NOMO-1 treated with DMSO at 0.1 percent for 48 hours (cell line): ENCODE results near the gene ZNF627.
"Not testable (repeated sequence)": the region's sequence is repeated elsewhere in the genome, so short reads cannot be mapped to it uniquely, and the experiment has no call there.

Experiments
- DNase-seq: peaks from one replicate; lab custom pipeline; 2025; ENCODE audit not compliant: unreplicated experiment; lab: John Stamatoyannopoulos, UW

The ZNF627 gene

DNA sequence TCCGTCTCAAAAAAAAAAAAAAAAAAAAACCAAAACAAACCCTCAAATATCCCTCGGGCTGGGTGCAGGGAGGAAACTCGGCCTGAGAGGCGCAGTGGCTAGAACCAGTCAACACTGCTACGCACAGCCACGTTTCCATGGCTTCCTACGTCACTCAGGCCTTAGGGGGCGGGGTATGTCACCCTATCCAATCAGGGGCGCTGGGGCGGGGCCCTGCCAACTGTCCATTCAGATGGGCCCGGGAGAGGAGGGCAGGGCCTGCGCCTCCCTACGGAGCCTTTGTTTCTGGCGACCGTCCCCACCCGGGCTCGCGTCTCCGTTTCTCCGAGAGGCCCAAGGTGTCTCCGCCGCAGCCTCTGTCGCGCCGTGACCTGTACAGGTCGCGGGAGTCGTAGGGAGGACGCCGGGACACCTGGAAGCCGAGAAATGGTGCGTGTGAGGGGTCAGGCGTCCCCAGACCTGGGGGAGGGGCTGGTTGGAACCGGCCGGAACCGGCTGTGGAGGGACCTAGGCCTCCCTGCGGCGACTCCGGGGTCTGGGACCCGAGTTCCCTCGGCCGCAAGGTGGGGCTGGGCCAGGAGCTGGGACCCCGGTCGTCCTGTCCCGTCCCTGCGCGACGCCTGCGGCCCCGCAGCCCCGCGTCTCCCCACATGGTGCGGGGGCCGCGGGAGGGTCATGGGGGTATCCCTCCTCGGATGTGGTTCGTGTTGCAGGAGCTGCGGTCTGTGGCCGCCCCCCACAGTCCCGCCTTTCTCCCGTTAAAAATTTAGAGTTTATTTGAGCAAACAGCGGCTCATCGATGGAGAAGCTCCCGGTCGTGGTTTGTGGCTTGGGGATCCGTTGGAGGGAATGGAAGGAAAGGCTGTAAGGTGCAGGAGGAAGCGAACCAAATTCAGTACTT is at the start of gene ZNF627:
Gene ZNF627, plus strand, starts transcription at position 282 of the 901 bp plus-strand sequence. Its CDS starts 145 bp downstream, at position 427.
- DNase-seq, result peak; percentile 99

DNA sequence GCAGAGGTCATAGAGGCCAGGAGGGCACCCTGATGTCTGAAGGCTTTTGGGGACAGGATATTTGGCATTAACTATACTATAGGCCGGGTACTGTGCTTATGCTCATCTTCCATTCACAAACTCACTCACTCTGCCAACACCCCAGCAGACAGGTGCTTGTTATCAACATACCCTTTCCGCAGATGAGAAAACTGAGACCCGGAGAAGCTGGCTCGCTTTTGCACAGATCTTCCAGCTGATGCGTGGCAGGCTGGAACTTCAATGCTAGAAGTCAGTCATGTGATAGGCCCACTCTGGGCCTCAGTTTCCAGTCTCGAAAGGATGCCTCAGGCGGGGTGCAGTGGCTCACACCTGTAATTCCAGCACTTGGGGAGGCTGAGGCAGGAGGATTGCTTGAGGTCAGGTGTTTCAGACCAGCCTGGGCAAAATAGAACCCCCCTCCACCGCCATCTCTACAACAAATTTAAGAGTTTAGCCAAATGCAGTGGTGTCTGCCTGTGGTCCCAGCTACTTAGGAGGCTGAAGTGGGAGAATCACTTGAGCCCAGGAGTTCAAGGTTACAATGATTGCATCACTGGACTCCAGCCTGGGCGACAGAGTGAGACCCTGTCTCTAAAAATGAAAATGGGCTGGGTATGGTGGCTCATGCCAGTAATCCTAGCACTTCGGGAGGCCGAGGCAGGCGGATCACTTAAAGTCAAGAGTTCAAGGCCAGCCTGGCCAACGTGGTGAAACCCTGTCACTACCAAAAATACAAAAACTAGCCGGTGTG is 49.2 kb upstream of the ZNF627 start:
- no peak for DNase-seq

DNA sequence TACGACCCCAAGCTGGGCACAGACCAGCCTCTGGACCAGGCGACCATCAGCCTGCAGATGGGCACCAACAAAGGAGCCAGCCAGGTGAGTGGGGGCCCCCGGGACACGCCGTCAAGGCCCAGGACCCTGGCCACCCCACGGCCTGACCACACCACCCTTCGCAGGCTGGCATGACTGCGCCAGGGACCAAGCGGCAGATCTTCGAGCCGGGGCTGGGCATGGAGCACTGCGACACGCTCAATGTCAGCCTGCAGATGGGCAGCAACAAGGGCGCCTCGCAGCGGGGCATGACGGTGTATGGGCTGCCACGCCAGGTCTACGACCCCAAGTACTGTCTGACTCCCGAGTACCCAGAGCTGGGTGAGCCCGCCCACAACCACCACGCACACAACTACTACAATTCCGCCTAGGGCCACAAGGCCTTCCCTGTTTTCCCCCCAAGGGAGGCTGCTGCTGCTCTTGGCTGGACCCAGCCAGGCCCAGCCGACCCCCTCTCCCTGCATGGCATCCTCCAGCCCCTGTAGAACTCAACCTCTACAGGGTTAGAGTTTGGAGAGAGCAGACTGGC is 47.8 kb upstream of the ZNF627 start:
- DNase-seq, result no peak

DNA sequence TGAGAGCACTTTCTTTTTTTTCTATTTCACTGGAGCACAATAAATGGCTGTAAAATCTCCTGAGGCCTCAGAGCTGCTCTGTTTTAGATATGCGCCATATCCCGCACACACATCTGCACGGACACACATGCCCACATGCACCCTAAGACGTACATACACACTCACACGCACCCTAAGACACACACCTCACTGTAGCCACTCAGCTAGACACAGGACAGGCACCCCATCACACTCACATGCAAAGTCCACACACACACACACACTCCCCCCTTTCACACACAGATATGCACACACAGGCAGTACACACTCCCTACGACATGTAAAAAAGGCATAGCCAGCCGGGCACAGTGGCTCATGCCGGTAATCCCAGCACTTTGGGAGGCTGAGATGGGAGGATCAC is 47.0 kb upstream of the ZNF627 start:
- no peak for DNase-seq

DNA sequence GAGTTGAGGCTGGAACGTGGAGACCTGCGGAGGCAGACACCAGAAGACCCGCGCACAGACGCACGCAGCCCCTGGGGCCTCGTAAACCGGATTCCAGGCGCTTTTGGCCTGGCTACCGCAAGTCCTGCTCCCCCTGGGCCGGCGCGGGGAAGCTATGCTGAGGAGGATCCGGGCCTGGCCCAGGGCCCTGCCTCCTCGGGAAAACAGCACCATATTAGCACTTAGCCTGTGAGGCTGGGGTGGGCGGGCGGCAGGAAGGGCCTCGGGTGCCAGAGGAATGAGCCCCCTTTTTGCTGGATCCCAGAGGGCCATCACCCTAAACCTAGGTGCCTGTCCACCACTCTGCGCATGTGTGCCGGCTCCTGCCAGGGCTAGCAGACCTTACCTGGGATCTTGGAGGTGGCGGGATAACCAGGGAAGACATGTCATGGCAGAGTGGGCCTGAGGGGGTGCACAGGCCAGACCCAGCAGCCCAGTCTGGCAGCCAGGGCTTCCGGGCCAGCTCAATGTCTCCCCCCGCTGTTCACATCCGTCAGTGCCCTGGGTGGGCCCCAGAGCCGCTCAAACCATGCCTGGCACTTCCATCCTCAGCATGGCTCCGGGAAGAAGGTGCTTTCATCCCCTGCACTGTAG is 45.6 kb upstream of the ZNF627 start:
- no peak for DNase-seq

DNA sequence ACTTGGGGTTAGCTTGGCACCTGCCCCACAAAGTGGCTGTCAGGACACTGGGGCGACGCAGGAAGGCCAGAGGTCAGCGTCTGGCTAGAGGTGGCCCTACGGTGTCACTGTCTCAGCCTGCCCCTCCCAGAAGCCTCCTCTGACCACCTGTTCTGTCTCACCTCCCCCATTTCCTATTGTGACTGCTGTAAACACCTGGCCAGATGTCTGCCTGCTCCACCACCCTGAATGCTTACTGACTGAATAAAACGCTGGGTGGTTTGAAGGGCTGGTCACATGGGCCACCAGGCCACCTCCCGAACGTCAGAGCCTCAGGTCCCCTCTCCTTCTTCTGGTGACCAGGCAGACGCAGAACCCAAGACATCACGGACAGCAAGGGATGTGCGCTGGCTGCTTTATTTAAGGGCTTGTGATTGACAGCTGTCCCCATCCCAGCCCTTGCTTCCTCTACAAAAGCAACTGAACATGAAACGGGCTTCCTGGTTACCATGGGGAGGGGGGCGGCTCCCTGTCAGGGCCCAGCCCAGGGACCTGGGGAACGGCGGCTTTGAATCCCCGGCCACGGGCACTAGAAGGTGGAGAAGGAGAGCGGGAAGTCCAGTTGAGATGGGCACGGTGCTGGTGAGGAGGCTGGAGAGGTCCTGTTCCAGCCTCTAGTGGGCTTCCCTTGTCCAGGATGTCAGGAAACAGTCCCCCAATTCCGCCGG is 44.5 kb upstream of the ZNF627 start:
- DNase-seq, result no peak

DNA sequence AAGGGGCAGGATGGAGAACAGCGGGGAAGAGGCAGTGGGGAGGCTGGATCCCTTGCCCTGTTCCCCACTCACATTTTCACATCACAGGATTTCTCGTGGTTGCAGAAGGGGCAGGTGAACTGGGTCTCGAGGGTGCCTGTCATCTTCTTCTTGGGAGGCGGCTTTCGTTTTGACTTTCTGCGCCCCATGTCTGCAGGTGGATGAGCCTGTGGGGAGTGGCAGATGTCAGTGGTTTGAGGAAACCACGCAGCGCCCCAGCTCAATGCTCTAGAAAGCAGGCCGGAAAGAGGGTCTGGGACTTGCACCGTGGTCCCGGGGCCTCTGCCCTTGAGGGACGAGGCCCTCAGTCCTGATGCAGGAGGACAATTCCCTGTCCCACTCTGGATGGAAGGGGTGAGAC is 43.1 kb upstream of the ZNF627 start:
- no peak for DNase-seq

DNA sequence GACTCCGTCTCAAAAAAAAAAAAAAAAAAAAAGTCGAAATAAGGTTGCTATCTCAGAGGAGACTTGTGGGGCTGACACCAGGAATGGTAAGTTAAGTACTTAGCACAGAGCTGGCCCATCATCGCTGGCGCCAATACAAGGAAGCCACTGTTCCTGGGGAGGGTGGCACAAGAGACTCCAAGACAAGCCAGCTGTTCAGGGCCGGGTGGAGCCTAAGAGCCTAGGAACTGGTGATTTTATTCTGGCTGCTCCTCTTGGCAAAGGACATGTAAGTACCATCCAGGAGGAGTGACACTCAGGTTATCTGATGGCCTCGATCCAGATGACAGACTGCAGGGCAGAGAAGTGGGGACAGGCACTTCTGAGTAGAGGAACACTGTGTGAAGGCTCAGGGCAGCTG is 42.0 kb upstream of the ZNF627 start:
- no peak for DNase-seq

DNA sequence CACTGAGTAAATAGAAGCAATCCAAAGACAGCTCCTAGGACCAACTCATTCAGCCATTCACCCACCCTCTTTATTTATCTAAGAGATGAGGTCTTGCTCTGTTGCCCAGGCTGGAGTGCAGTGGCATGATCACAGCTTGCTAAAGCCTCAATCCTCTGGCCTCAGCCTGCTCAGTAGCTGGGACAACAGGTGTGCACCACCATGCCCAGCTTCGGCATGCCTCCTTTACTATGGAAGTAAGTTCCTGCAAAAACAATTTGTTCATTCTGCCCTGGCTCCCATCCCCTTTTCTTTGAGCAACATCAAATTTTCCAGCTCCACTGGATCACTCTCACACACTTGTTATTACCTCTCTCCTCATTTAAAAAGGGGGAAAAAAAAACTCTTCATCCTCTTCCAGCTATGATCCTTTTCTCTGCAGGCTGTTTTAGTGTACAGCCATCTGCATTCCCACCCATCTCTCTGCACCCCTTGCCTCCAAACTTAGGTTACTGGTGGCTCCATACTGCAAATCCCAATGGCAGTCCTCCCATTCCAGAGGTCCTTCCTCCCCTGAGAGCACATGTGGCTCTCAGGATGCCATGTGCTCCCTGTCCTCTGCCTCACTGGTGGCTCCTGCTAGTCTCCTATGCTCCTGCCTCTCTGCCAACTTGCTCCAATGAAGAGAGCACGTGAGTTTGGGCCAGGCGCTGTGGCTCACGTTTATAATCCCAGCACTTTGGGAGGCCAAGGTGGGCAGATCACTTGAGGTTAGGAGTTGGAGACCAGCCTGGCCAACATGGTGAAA is 40.5 kb upstream of the ZNF627 start:
- DNase-seq, result no peak

DNA sequence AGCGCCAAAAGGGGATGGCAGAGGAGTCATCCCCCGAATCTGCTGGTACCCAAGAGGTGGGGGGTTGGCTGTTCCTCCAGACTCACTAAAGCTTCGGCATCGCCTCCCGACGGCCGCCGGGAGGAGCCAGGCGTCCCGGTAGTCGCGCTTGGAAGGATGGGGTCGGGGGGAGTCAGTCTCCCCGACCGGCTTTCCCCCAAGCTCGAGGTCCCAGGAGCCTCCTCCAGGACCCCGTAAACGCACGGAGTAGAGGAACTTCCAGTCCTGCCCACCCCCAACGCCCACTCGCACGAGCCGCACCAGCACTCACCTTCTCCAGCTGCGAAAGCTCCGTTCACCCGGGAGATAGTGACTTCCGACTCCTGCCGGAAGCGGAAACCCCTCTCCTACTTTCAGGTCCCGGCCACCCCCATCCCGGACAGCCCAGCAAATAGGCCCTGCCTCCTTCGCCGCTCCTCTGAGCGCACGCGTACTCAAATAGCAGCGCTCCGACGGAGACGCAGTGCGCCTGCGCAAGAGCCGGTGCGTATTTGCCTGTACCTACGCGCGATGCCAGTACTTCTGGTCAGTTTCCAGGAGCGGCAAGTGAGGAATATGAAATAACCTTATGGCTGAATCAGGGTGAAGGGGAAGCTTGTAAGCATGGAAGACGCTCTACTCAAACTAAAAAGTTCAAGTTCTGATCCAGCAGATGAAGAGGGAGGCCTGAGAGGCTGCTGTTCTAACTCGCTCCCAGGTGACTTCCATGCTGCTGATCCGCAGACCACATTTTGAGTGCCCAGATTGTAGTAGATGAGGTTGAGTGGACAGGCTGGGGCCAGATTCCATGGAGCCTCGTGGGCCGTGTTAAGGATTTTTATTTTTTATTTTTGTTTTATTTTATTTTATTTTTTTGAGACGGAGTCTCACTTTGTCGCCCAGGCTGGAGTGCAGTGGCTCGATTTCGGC is 38.1 kb upstream of the ZNF627 start, which contains the start of gene ELOF1:
Gene ELOF1, minus strand, starts transcription at position 350 of the 948 bp plus-strand sequence. CDS start 4,883 bp downstream, outside the sequence.
- peak; percentile 97 for DNase-seq

DNA sequence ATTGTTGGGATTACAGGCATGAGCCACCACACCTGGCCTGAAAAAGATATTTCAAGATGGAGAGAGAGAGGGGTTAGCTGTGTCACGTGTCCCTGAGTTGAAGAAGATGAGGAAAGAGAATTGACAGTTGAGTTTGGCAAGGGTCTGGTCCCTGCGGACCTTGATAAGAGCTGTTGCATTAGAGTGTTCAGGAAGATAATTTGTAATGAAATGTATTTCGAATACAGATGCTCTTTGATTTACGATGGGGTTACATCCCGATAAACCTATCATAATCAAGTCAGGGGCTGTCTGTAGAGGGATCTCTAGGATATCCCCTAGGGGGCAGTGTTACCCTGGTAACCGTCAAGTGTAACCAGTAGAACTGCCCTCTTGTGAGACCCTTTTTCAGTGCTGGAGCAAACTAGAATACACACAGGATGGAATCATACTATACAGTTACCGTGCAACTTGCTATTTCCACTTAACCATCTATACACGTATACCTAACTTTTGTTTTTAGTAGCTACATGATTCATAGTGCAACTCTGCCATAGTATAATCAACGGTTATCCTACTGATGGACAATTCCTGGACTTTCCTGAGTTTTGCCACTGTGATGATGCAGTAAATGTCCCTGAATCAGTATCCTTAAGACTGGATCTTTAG is 36.8 kb upstream of the ZNF627 start:
- DNase-seq, result peak; percentile 93

DNA sequence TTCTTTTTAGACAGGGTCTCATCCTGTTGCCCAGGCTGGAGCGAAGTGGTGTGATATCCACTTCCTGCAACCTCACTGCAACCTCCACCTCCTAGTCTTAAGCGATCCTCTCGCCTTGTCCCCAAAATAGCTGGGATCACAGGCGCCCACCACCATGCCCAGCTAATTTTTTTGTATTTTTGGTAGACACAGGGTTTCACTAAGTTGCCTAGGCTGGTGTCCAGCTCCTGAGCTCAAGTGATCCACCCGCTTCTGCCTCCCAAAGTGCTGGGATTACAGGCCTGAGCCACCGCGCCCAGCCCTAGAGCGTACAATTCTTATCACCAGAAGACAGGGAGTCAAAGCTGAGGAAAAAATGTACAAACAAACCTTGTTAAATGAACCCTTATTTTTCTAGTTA is 33.8 kb upstream of the ZNF627 start:
- DNase-seq, result no peak

DNA sequence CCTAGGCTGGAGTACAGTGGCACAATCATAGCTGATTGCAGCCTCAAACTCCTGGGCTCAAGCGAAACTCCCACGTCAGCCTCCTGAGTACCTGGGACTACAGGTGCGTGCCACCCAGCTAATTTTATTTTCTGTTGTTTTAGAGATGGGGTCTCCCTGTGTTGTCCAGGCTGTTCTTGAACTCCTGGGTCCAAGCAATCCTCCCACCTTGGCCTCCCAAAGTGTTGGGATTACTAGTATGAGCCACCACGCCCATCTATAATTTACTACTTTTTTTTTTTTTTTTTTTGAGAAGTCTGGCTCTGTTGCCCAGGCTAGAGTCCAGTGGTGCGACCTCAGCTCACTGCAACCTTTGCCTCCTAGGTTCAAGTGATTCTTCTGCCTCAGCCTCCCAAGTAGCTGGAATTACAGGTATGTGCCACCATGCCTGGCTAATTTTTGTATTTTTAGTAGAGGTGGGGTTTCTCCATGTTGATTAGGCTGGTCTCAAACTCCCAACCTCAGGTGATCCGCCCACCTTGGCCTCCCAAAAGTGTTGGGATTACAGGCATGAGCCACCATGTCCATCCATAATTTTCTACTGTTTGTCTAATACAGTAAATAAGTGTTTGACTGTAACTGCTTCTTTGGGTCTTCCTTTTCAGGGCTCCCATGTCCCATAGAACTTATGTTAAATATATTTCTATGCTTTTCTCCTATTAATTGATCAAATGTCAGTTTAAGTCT is 33.0 kb upstream of the ZNF627 start:
- not testable (repeated sequence) for DNase-seq

DNA sequence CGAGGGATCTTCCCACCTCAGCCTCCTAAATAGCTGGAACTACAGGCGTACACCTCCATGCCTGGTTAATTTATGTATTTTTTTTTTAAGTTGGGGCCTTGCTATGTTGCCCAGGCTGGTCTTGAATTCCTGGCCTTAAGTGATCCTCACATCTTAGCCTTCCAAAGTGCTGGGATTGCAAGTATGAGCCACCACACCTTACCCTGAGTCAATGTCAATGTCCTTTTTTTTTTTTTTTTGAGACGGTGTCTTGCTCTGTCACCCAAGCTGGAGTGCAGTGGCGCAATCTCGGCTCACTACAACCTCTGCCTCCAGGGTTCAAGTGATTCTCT is 31.7 kb upstream of the ZNF627 start:
- not testable (repeated sequence) for DNase-seq

DNA sequence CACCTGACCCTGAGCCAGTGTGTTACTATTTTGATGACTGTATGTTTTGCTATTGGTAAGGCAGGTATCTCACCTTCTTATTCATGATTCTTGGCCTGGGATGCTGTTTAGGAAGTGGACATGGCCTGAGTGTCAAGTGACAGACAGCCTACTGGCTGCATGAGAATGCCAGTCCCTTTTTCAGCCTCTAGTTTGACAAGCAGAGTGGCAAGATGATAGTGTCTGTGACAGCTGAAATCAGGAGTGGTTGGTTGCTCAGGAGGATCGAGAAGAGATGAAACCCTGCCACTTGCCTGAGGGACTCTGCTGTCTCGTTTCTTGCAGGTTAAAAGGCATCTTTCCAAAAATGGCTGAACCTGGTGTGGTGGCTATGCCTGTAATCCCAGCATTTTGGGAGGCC is 31.1 kb upstream of the ZNF627 start:
- DNase-seq, result no peak

DNA sequence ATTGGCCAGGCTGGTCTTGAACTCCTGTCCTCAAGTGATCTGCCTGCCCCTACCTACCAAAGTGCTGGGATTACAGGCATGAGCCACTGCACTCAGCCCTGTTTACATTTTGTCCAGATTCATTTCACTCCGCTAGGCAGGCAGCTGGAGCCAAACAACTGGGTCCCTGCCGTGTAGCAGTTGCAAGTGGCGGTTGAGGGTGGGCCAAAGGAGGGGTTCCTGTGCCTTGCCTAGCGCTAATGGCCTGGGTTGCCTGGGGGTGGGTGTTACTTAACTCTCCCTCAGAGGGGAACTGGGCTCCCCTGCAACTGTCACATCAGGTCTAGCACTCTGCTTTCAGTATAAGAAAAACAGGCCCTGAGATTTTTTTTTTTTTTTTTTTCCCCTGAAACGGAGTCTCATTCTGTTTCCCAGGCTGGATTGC is 27.2 kb upstream of the ZNF627 start:
- DNase-seq, result peak; percentile 90

DNA sequence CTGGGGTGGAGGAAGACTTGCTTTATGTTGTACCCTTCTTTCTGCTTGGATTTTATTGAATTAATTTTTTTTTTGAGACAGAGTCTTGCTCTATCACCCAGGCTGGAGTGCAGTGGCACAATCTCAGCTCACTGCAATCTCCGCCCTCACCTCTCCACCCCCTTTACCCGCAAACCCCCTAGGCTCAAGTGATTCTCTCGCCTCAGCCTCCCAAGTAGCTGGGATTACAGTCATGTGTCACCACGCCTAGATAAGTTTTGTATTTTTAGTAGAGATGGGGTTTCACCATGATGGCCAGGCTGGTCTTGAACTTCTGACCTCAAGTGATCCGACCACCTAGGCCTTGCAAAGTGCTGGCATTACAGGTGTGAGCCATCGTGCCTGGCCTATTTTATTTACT is 23.9 kb upstream of the ZNF627 start:
- DNase-seq, result not testable (repeated sequence)

DNA sequence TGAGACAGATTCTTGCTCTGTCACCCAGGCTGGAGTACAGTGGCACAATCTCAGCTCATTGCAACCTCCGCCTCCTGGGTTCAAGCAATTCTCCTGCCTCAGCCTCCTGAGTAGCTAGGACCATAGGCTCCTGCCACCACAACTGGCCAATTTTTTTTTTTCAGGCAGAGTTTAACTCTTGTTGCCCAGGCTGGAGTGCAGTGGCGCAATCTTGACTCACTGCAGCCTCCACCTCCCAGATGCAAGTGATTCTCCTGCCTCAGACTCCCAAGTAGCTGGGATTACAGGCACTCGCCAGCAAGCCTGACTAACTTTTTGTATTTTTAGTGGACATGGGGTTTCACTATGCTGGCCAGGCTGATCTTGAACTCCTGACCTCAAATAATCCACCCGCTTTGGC is 23.5 kb upstream of the ZNF627 start:
- not testable (repeated sequence) for DNase-seq
